Measurements from ENCODE around the gene ADAMTS13. TPM values are rescaled to one million over a fixed set of nuclear protein-coding genes. Genes with fewer than 3 reads are reported as not detected.

Gene ADAMTS13
- total and polyA plus RNA-seq, 7 donors: 0.60 to 3.4 (median 0.82) TPM

DNA sequence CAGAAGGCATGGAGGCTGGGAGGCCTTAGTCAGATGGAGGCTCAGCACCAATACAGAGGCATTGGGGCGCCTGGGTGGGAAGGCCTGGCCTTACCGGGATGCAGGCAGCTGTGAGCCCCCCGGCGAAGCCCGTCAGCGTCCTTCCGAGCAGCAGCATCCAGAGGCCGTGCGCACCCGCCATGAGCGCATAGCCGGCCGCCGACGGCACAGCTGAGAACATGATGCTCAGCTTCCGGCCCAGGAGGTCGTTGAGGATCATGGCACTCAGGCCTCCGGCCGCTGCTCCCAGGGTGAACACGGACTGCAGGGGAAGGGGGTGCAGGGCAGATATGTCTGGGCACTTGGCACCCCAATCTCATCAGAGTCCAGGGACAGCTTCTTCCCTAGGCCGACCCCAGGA is 54.8 kb downstream of the ADAMTS13 start:
- intact Hi-C loops (cut with DNase I): loop anchor here (5.0 kb wide), 1 partner anchor 60 kb away; the partner anchor contains the start of gene REXO4

GRCh38 chr9:133477461-133477860 is 55.3 kb downstream of the ADAMTS13 start:
- intact Hi-C loops (cut with DNase I): loop anchor here (5.0 kb wide), 1 partner anchor 60 kb away; the partner anchor contains the start of gene REXO4
- DNase-seq: no peak
- no peak overlapping the region for H3K27ac ChIP-seq

More for the DNA sequence above, 54.8 kb downstream of the ADAMTS13 start:
- no peak for DNase-seq
- no peak overlapping the region for H3K27ac ChIP-seq
- H3K27me3 ChIP-seq: no peaks in the 10 kb centered on the region
- H3K4me3 ChIP-seq: no peak overlapping the region
- no peak for TF ChIP-seq POLR2AphosphoS5 (IDR thresholded peaks at IDR 0.05)
- no peak for TF ChIP-seq EP300 (IDR thresholded peaks at IDR 0.05)
- TF ChIP-seq POLR2A (IDR thresholded peaks at IDR 0.05): no peak
- no peak for TF ChIP-seq CTCF (IDR thresholded peaks at IDR 0.05)
- H3K9me3 ChIP-seq: no peaks in the 10 kb centered on the region
- H3K4me1 ChIP-seq: peaks cover 0 to 22% (median 17%) of the 10 kb centered on the region in 4 donors
- no peaks in the 10 kb centered on the region for H3K36me3 ChIP-seq
- WGBS, 2 donors: 92 to 95% methylated on average over 21 of the region's 21 CpGs

DNA sequence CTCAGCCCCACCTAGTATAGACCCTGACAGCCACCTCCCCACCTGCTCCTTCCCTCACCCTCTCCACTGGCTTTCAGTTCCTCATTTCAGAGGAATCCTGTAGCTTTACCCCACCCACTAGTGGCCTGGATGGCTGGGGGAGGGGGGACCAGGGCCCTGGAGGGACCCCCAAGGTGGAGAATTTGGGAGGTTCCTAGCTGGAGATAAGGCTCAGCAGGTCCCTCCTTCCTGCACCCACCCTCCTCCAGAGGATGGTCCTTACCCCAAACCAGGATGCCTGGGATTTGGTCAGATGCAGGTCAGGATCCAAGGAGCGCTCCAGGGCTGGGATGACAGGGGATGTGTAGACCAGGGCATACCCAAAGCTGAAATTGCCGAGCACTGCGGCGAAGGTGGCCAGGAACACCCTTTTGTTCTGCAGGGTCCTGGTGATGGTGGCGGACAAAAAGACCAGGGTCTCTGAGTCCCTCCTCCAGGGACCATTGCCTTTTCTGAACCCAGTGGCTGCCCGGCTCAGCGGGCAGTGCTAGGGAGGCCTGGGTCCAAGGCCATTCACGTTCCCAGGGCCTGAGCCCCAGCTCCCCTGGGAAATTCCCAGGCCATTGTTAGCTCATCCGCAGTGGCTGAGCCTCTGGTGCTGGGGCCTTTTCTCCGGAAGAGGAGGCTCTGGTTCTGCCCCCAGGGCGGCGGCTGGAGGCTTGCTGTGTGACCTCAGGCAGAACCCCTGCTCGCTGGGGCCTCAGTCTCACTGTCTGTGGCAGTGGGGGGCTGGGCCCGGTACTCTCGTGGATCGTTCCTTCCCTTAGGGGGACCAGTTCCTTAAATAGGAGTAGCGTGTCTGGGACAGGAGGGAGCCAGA is 56.1 kb downstream of the ADAMTS13 start:
- TF ChIP-seq POLR2A (IDR thresholded peaks at IDR 0.05) (no peak), CTCF (IDR thresholded peaks at IDR 0.05) (no peak), EP300 (IDR thresholded peaks at IDR 0.05) (no peak), POLR2AphosphoS5 (IDR thresholded peaks at IDR 0.05) (no peak)
- H3K36me3 ChIP-seq: no peaks in the 10 kb centered on the region
- no peaks in the 10 kb centered on the region for H3K9me3 ChIP-seq
- no peaks in the 10 kb centered on the region for H3K27me3 ChIP-seq
- 26 to 34% methylated on average over 17 of the region's 17 CpGs for WGBS, 2 donors
- peaks cover 0 to 22% (median 17%) of the 10 kb centered on the region in 4 donors for H3K4me1 ChIP-seq
- peak overlapping the region; percentile 44 to 71 (median 52) for H3K27ac ChIP-seq
- H3K4me3 ChIP-seq: peak overlapping the region; percentile 26 to 64 (median 50)
- intact Hi-C loops (cut with DNase I): loop anchor here (2.0 to 5.0 kb wide), 2 partner anchors 17 to 61 kb away; partner anchors contain the start of gene REXO4
- no peak for DNase-seq

More at GRCh38 chr9:133477461-133477860, 55.3 kb downstream of the ADAMTS13 start:
- Histone ChIP-seq H3K9me3 (no peaks in the 10 kb centered on the region), H3K36me3 (no peaks in the 10 kb centered on the region), H3K27me3 (no peaks in the 10 kb centered on the region), H3K4me1 (peaks cover 0 to 22% (median 17%) of the 10 kb centered on the region in 4 donors), H3K4me3 (no peak overlapping the region)
- WGBS, 2 donors: 63 to 87% methylated on average over 4 of the region's 4 CpGs
- TF ChIP-seq CTCF (IDR thresholded peaks at IDR 0.05): no peak
- TF ChIP-seq POLR2A (IDR thresholded peaks at IDR 0.05): no peak
- TF ChIP-seq EP300 (IDR thresholded peaks at IDR 0.05): no peak
- no peak for TF ChIP-seq POLR2AphosphoS5 (IDR thresholded peaks at IDR 0.05)

DNA sequence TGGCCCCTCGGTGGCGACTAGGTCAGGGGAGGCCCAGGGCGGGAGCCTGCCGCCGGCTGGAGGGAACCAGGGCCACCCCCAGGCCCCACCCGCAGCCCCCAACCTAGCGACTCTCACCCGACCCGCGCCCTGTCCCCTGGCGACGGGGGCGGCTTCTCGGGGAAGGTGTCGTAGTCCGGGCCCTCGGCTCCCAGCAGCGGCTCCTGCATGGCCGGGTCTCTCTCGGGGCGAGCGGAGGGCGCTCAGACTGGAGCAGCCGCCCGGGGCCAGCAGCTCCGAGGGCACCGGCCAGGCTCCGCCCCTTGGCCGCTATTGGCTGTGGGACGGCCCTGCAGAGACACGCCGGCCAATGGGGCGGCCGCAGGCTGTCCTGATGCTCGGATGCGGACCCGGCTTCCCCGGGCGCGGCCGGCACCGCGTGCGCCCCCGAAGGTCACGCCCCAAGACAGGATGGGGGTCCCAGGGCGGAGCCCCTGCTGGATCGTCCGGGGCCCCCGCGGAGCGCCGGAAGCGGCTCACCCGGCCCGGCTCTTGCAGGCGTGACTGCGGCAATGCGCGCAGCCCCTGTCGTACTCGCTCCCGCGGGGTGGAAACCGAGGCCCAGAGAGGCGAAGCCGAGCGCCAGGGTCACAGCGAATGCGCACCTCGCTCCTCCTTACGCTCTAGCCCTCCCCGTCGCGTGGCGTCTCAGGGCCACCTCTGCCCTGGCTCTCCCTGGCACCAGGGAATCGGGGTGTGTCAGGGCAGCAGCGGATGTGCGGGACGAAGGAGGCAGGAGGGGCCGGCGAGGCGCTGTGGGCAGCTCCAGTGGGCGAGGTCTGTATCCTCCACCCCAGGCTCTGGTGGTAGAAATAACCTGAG is 56.9 kb downstream of the ADAMTS13 start, which contains the start of gene SLC2A6:
Gene SLC2A6 (minus strand): TSS at position 249 of the 861 bp plus-strand sequence. CDS start 40 bp downstream, at position 209.
- peak; percentile 92 for DNase-seq
- peak within 1 kb of the TSS; percentile 44 to 71 (median 52) for H3K27ac ChIP-seq
- H3K9me3 ChIP-seq: no peaks in the 10 kb centered on the region
- intact Hi-C loops (cut with DNase I): loop anchor here (2.0 to 5.0 kb wide), 2 partner anchors 18 to 62 kb away; partner anchors contain the start of gene REXO4
- H3K27me3 ChIP-seq: no peaks in the 10 kb centered on the region
- H3K4me1 ChIP-seq: peaks cover 0 to 22% (median 17%) of the 10 kb centered on the region in 4 donors
- WGBS, 2 donors: 1% methylated on average over 84 of the region's 84 CpGs
- TF ChIP-seq POLR2A (IDR thresholded peaks at IDR 0.05) (no peak), POLR2AphosphoS5 (IDR thresholded peaks at IDR 0.05) (peak in 3 of 4 donors; percentile 24 to 42 (median 40)), CTCF (IDR thresholded peaks at IDR 0.05) (no peak), EP300 (IDR thresholded peaks at IDR 0.05) (no peak)
- peak within 1 kb of the TSS; percentile 26 to 64 (median 50) for H3K4me3 ChIP-seq
- no peaks in the 10 kb centered on the region for H3K36me3 ChIP-seq
